SK-N-MC (cell line): ENCODE data around the gene MUSTN1.

Experiments used
- EZH2 ChIP-seq: fragments of 200-600 bp; sonication (generic); IDR thresholded peaks from one replicate; pipeline ENCODE4 v1.6.1; 2017; ENCODE audit warnings: antibody characterized with exemption
- FOXP2 ChIP-seq: optimal IDR thresholded peaks from 2 replicates; pipeline ENCODE3; 2011; ENCODE audit warnings: mild to moderate bottlenecking, moderate library complexity; ENCODE audit not compliant: insufficient read depth; ENCODE audit errors: extremely low read length, control extremely low read depth
- POLR2AphosphoS5 ChIP-seq: IDR thresholded peaks from 2 replicates; pipeline ENCODE4 v1.6.1; 2012; ENCODE audit warnings: mild to moderate bottlenecking, low read depth, low read length, borderline replicate concordance

DNA sequence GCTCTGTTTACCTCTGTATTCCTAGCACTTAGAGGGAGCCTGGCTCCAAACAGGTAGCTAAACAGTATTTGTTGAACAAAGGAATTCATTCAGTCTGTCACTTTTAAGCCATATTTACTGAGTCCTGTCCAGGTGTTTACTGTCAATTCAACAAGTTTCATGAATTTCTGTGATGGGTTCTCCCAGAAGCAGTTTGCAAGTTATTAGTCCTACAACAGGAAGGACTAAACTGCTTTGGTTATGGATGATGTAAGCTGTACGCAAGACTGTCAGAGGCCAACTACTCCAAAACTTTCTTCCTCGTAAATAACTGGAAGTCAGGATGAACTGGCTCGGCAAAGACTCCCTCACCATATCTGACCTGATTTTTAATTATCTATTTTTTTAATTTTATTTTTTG is 37.4 kb upstream of the MUSTN1 start:
- TF ChIP-seq POLR2AphosphoS5 (no peak), EZH2 (no peak), FOXP2 (no peak)
